Vagina (tissue), 2 donors: ENCODE measurements around the gene CCNL1. TPM values are rescaled to one million over a fixed set of nuclear protein-coding genes. Genes with fewer than 3 reads are reported as not detected.

Source experiments
- DNase-seq, 2 donors: peaks; one replicate each; pipeline ENCODE4 v3.0.0-alpha.2; 2017; ENCODE audit errors: extremely low spot score in 2 of 2
- H3K27ac ChIP-seq: fragments of 200-600 bp; sonication (generic); one replicate; pipeline ENCODE4 v1.5.1; 2019
- H3K27me3 ChIP-seq: fragments of 200-600 bp; sonication (generic); one replicate; pipeline ENCODE4 v1.5.1; 2019
- H3K36me3 ChIP-seq, 2 donors: fragments of 200-600 bp; sonication (generic); one replicate each; pipeline ENCODE4 v1.5.1; 2017 to 2019
- H3K4me1 ChIP-seq: fragments of 200-600 bp; sonication (generic); one replicate; pipeline ENCODE4 v1.5.1; 2019
- H3K4me3 ChIP-seq, 2 donors: fragments of 200-600 bp; sonication (generic); 1 replicate in 1 of 2; 2 replicates in 1 of 2; pipeline ENCODE4 v1.5.1; 2016 to 2019
- H3K9me3 ChIP-seq: fragments of 200-600 bp; sonication (generic); one replicate; pipeline ENCODE4 v1.5.1; 2019
- POLR2A ChIP-seq, 2 donors: fragments of 450-650 bp; IDR thresholded peaks; one replicate each; pipeline ENCODE4 v1.6.1; 2017; ENCODE audit warnings: antibody characterized with exemption in 2 of 2, mild to moderate bottlenecking in 2 of 2, moderate library complexity in 2 of 2
- POLR2AphosphoS5 ChIP-seq, 2 donors: sonication (generic); formaldehyde crosslinking; IDR thresholded peaks; one replicate each; pipeline ENCODE4 v1.9.0; 2017; ENCODE audit warnings: antibody characterized with exemption in 2 of 2, mild to moderate bottlenecking in 2 of 2, low read depth in 1 of 2; ENCODE audit not compliant: insufficient read depth in 1 of 2
- intact Hi-C: fragments of 100-400 bp; cut with DNase I; formaldehyde crosslinking; loops from one replicate; pipeline ENCODE4 v1.15.1; 2023
- total RNA-seq: library from RNA; depleted of rRNA; stranded (reverse); fragments of >200 nt; gene quantifications from one replicate; pipeline ENCODE4 v1.2.3, GENCODE V29; 2016
- TF ChIP-seq, protein P1 (sequence below), 3 experiments: fragments of 450-650 bp in 2 of 3; fragments of 200-600 bp in 1 of 3; sonication (generic) in 1 of 3; IDR thresholded peaks; one replicate each; pipeline ENCODE4 v1.5.1; 2017 to 2019; ENCODE audit warnings: antibody characterized with exemption in 3 of 3, mild to moderate bottlenecking in 2 of 3, moderate library complexity in 2 of 3

CCNL1 gene
- total RNA-seq, 1 donor from 2014 or later = 269 TPM

DNA sequence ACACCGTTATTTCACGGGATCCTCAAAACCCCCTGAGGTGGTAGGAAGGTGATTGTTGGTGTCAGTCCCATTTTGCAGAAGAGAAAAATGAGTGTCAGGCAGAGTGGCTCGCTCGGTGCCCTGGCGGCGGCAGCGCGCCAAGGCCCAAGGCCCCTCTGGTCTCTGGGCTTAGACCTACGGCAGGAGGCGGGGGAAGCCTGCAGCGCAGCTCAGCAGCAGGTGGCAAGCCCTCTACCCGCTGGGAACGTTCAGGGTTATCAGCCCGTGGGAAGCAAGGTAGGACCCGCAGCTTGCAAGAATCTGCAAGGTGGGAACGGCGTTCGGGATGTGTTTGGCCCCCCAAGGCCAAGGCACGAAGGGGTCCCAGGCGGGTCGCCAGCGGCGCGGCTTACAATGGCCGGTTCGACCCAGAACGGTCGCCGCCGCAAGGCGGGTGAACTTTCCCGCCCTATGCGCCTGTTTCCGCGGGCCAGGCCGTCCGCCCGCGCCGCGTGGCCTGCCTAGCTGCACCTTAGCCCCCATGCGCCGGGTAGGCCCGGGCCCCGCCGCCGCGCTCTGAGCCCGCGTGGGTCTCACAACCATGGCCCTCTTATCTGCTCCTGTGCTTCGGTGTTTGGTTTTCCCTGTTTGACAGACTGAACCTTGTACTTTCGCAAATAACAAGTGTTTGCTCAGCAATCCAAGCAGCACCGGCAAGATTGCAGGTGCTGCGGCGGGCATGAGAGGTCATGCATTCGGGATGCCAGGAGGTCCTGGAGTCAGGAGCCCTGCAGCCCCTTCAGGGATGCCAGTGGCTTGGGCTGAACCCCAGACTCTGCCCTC, 39.7 kb downstream of the CCNL1 start:
- Histone ChIP-seq H3K9me3 (no peaks in the 10 kb centered on the region), H3K4me1 (no peaks in the 10 kb centered on the region), H3K4me3 (no peak overlapping the region), H3K27me3 (no peaks in the 10 kb centered on the region), H3K36me3 (no peaks in the 10 kb centered on the region), H3K27ac (no peak overlapping the region)
- DNase-seq = no peak
- TF ChIP-seq, protein P1, sequence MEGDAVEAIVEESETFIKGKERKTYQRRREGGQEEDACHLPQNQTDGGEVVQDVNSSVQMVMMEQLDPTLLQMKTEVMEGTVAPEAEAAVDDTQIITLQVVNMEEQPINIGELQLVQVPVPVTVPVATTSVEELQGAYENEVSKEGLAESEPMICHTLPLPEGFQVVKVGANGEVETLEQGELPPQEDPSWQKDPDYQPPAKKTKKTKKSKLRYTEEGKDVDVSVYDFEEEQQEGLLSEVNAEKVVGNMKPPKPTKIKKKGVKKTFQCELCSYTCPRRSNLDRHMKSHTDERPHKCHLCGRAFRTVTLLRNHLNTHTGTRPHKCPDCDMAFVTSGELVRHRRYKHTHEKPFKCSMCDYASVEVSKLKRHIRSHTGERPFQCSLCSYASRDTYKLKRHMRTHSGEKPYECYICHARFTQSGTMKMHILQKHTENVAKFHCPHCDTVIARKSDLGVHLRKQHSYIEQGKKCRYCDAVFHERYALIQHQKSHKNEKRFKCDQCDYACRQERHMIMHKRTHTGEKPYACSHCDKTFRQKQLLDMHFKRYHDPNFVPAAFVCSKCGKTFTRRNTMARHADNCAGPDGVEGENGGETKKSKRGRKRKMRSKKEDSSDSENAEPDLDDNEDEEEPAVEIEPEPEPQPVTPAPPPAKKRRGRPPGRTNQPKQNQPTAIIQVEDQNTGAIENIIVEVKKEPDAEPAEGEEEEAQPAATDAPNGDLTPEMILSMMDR (IDR thresholded peaks at IDR 0.05) = no peak
- TF ChIP-seq POLR2A (IDR thresholded peaks at IDR 0.05) (no peak), POLR2AphosphoS5 (IDR thresholded peaks at IDR 0.05; ENCODE audit: insufficient read depth in 1 of 2, low read depth in 1 of 2) (no peak)
- intact Hi-C loops = no loop called here

DNA sequence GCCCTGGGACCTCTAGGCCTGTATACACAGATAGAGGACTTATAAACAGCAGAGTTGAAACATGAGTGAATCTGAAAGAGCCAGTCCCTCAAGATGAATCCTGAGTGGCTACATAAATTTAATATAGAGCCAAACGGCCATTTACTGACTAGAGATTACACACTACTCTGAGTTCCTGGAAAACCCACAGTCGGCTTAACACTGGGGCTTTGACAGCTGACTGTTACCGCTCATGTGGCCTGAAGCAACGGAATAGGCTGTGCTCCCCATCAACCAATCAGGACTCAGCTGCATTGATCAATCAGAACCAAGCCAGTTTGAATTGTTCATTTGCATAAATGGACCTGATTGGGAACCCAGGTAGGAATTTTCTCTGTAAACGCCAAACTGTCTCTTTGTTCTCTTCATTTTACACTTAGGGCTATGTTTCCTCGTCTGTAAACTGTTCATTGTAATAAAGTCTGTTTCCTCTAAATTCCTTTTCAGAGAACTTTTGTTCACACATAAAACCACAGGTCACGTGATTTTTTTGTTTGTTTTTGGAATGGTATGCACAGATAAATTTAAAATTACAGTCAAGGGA, 40.5 kb downstream of the CCNL1 start:
- Histone ChIP-seq H3K4me1 (no peaks in the 10 kb centered on the region), H3K4me3 (no peak overlapping the region), H3K27me3 (no peaks in the 10 kb centered on the region), H3K27ac (no peak overlapping the region), H3K9me3 (no peaks in the 10 kb centered on the region), H3K36me3 (no peaks in the 10 kb centered on the region)
- intact Hi-C loops = no loop called here
- no peak for DNase-seq
- TF ChIP-seq, protein P1 (IDR thresholded peaks at IDR 0.05) = no peak
- TF ChIP-seq POLR2A (IDR thresholded peaks at IDR 0.05) (no peak), POLR2AphosphoS5 (IDR thresholded peaks at IDR 0.05; ENCODE audit: insufficient read depth in 1 of 2, low read depth in 1 of 2) (no peak)

DNA sequence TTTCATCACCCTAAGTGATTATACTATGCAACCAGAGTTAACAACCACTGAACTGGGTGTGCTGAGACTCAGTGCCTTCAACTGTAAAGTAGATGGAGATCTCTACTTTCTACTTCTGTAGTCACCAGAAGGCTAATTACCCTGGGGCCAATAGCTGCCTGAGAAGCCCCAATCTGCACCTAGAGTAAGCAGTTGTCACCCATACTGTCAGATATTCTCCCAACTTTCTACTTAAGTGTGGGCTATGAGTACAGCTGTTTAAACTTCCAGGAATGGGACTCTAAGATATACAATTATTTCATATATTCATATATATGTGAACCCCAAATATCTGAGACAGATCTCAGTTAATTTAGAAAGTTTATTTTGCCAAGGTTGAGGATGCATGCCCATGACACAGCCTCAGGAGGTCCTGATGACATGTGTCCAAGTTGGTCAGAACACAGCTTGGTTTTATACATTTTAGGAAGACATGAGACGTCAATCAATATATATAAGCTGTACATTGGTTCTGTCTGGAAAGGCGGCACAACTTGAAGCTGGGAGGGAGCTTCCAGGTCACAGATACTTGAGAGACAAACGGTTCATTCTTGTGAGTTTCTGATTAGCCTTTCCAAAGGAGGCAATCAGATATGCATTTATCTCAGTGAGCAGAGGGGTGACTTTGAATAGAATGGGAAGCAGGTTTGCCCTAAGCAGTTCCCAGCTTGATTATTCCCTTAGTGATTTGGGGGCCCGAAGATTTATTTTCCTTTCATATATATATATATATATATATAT, 41.9 kb downstream of the CCNL1 start:
- Histone ChIP-seq H3K36me3 (no peaks in the 10 kb centered on the region), H3K4me1 (no peaks in the 10 kb centered on the region), H3K27ac (no peak overlapping the region), H3K4me3 (no peak overlapping the region), H3K9me3 (no peaks in the 10 kb centered on the region), H3K27me3 (no peaks in the 10 kb centered on the region)
- no peak for DNase-seq
- intact Hi-C loops = no loop called here
- no peak for TF ChIP-seq POLR2AphosphoS5 (IDR thresholded peaks at IDR 0.05; ENCODE audit: insufficient read depth in 1 of 2, low read depth in 1 of 2)
- TF ChIP-seq, protein P1 (IDR thresholded peaks at IDR 0.05) = no peak
- TF ChIP-seq POLR2A (IDR thresholded peaks at IDR 0.05) = no peak

DNA sequence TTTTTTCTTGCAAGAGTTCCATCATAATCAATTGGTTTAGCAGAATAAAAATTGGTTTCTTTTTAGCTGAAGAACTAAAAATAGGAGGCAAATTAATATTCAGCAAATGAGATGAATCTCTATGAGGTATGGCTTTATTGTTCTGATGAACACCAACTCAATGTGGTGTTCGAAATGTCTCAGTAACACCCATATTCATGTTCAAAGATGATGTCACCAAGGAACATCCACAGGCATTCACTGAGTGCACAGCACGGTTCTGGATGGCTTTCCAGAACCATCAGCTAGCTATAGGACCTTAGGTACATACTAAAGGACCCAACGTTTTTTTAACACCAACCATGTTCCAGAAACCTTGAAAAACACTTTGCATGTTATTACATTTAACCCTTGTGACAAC, 42.7 kb downstream of the CCNL1 start:
- Histone ChIP-seq H3K27ac (no peak overlapping the region), H3K36me3 (no peaks in the 10 kb centered on the region), H3K4me3 (no peak overlapping the region), H3K4me1 (no peaks in the 10 kb centered on the region), H3K9me3 (no peaks in the 10 kb centered on the region), H3K27me3 (no peaks in the 10 kb centered on the region)
- TF ChIP-seq, protein P1 (IDR thresholded peaks at IDR 0.05) = no peak
- no peak for TF ChIP-seq POLR2AphosphoS5 (IDR thresholded peaks at IDR 0.05; ENCODE audit: insufficient read depth in 1 of 2, low read depth in 1 of 2)
- no peak for DNase-seq
- intact Hi-C loops = no loop called here
